OCI-LY7 (cell line): ENCODE data around the gene PQBP1. TPM values are rescaled to one million over a fixed set of nuclear protein-coding genes. Genes with fewer than 3 reads are reported as not detected.

Source experiments
- BruUV-seq: library from RNA; stranded (reverse); fragments of 400-500 nt; replicated peaks from 2 replicates; lab custom pipeline; 2021; lab: Mats Ljungman, UMichigan
- CTCF ChIA-PET: fragments of 300-600 bp; sonication (Branson Sonifier 250); formaldehyde crosslinking; loops from one replicate; lab custom pipeline; 2022; ENCODE audit warnings: antibody characterized with exemption; ENCODE audit not compliant: unreplicated experiment; lab: Charles Lee
- POLR2A ChIA-PET: fragments of 300-600 bp; sonication (Branson Sonifier 250); formaldehyde crosslinking; loops from one replicate; lab custom pipeline; 2022; ENCODE audit warnings: antibody characterized with exemption; lab: Charles Lee
- DNase-seq: peaks from one replicate; pipeline ENCODE4 v3.0.0-alpha.2; 2015; ENCODE audit warnings: low spot score
- H2AFZ ChIP-seq: fragments of 200-600 bp; sonication (generic), shearing (Covaris generic); 2 replicates; pipeline ENCODE4 v1.6.1; 2014; ENCODE audit warnings: mild to moderate bottlenecking, antibody characterized with exemption, low read length, moderate library complexity
- H3K27ac ChIP-seq: fragments of 200-600 bp; sonication (generic); 2 replicates; pipeline ENCODE4 v1.5.1; 2014; ENCODE audit warnings: mixed run types, low read depth, mild to moderate bottlenecking, moderate library complexity, low read length, inconsistent platforms; ENCODE audit not compliant: poor library complexity, severe bottlenecking
- H3K36me3 ChIP-seq: fragments of 200-600 bp; sonication (generic); 2 replicates; pipeline ENCODE4 v1.6.1; 2014; ENCODE audit warnings: mild to moderate bottlenecking, antibody characterized with exemption, low read length, moderate library complexity, mixed read lengths; ENCODE audit not compliant: insufficient read depth
- H3K4me1 ChIP-seq: fragments of 200-600 bp; sonication (generic); 2 replicates; pipeline ENCODE4 v1.5.1; 2014; ENCODE audit warnings: mild to moderate bottlenecking, low read length; ENCODE audit not compliant: insufficient read depth, poor library complexity, severe bottlenecking
- H3K4me2 ChIP-seq: fragments of 200-600 bp; sonication (generic); 2 replicates; pipeline ENCODE4 v1.6.1; 2014; ENCODE audit warnings: mild to moderate bottlenecking, low read length
- H3K4me3 ChIP-seq: fragments of 200-600 bp; sonication (generic); 2 replicates; pipeline ENCODE4 v1.5.1; 2014; ENCODE audit warnings: mild to moderate bottlenecking, low read depth, low read length; ENCODE audit not compliant: poor library complexity, severe bottlenecking
- H3K79me2 ChIP-seq: fragments of 200-600 bp; sonication (generic); 2 replicates; pipeline ENCODE4 v1.6.1; 2016; ENCODE audit warnings: low read depth, mild to moderate bottlenecking, low read length, moderate library complexity, mixed read lengths; ENCODE audit not compliant: insufficient read depth
- H3K9me2 ChIP-seq: fragments of 200-600 bp; sonication (generic); 2 replicates; pipeline ENCODE4 v1.6.1; 2016; ENCODE audit warnings: mild to moderate bottlenecking, low read length, mixed read lengths; ENCODE audit not compliant: insufficient read depth
- H3K9me3 ChIP-seq: fragments of 200-600 bp; sonication (generic); 2 replicates; pipeline ENCODE4 v1.6.1; 2014; ENCODE audit warnings: mild to moderate bottlenecking, mixed run types, low read length, mixed read lengths
- H4K20me1 ChIP-seq: fragments of 200-600 bp; sonication (generic); 2 replicates; pipeline ENCODE4 v1.6.1; 2014; ENCODE audit warnings: mild to moderate bottlenecking, antibody characterized with exemption, low read length, moderate library complexity, mixed read lengths; ENCODE audit not compliant: insufficient read depth
- CTCF ChIP-seq: fragments of 200-600 bp; sonication (generic); conservative IDR thresholded peaks from 2 replicates; pipeline ENCODE4 v1.5.1; 2014; ENCODE audit warnings: mild to moderate bottlenecking, antibody characterized with exemption, low read length, moderate library complexity, mixed read lengths
- EZH2phosphoT487 ChIP-seq: fragments of 200-600 bp; sonication (generic); IDR thresholded peaks from 2 replicates; pipeline ENCODE4 v1.6.1; 2018; ENCODE audit warnings: low read depth, borderline replicate concordance, mild to moderate bottlenecking, mixed run types, antibody characterized with exemption, low read length, moderate library complexity, mixed read lengths
- intact Hi-C: fragments of 100-400 bp; cut with micrococcal nuclease; formaldehyde crosslinking; loops from one replicate; pipeline ENCODE4 v1.10.0; 2022; ENCODE audit not compliant: unreplicated experiment
- total RNA-seq, 2 experiments: library from RNA; depleted of rRNA in 1 of 2; stranded (reverse); fragments of >200 nt in 1 of 2; shearing (Covaris generic) in 1 of 2; gene quantifications; 2 replicates each; pipeline ENCODE4 v1.2.3, GENCODE V29; 2014 to 2022

PQBP1 gene
- total RNA-seq, 2 experiments from 2014 or later, result 72.7 to 93.0 TPM

DNA sequence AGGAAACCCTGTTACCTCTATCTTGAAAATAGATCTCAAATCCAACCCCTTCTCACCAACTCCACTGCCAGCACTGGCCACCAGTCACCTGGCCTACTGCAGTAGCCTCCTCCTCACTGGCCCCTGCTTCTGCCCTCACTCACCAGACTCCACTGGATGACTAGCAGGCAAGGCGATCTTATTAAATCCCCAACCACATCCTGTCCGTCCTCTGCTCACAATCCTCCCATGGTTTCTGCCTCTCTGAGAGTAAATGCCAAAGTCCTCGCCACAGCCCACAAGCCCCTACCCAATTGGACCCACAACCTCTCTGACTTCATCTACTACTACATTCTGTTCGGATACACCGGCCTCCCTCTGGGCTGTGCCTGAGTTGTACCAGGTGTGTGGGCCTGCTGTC lies 26.5 kb downstream of the PQBP1 start:
- Histone ChIP-seq H3K36me3 (peaks cover 59% of the 10 kb centered on the region), H3K79me2 (peaks cover 18% of the 10 kb centered on the region; the same call in 1 of the 2 replicates), H3K4me1 (peaks cover 50% of the 10 kb centered on the region), H4K20me1 (no peaks in the 10 kb centered on the region), H3K4me3 (no peak overlapping the region), H3K9me3 (no peaks in the 10 kb centered on the region), H3K9me2 (no peaks in the 10 kb centered on the region), H3K4me2 (no peak overlapping the region), H3K27ac (no peak overlapping the region), H2AFZ (no peak overlapping the region)
- no TSS peak for BruUV-seq
- DNase-seq, result no peak
- intact Hi-C loops, result no loop called here
- ChIA-PET POLR2A (no interaction called here), CTCF (no interaction called here)
- TF ChIP-seq EZH2phosphoT487 (no peak), CTCF (no peak)

DNA sequence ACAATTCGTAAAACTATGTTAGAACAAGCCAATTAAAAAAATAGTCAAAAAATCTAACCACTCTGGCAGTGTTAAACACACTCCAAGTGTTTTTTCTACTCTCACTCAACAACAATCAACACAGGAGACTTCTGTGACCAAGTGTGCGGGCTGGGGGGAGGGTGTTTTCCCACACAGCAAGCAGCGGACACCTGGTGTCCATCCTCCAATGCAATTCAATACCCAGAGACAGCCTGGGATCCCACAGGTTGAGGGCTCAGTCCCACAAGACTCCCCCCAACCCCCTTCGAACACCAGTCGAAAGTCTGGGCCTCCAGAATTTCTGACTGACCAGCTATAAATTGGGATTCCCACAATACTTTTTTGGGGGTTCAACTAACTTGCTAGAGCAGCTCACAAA lies 29.4 kb downstream of the PQBP1 start:
- intact Hi-C loops, result no loop called here
- H3K9me3 ChIP-seq, result no peaks in the 10 kb centered on the region
- H3K36me3 ChIP-seq, result peaks cover 76% of the 10 kb centered on the region
- no TSS peak for BruUV-seq
- no peak overlapping the region for H3K4me3 ChIP-seq
- peaks cover 22% of the 10 kb centered on the region for H3K4me1 ChIP-seq
- peak overlapping the region; percentile 58 for H3K27ac ChIP-seq
- DNase-seq, result no peak
- H3K4me2 ChIP-seq, result peak overlapping the region; percentile 76
- no peak overlapping the region for H2AFZ ChIP-seq
- peaks cover 18% of the 10 kb centered on the region; the same call in 1 of the 2 replicates for H3K79me2 ChIP-seq
- H3K9me2 ChIP-seq, result no peaks in the 10 kb centered on the region
- CTCF ChIA-PET, result interaction anchor here (0.5 kb wide), 1 partner anchor 12 kb away, joined by 3 read pairs; no protein-coding TSS in a partner anchor
- TF ChIP-seq EZH2phosphoT487, result no peak
- TF ChIP-seq CTCF, result no peak
- no peaks in the 10 kb centered on the region for H4K20me1 ChIP-seq
- POLR2A ChIA-PET, result interaction anchor here (1.3 kb wide), 1 partner anchor 13 kb away, joined by 3 read pairs; no protein-coding TSS in a partner anchor

DNA sequence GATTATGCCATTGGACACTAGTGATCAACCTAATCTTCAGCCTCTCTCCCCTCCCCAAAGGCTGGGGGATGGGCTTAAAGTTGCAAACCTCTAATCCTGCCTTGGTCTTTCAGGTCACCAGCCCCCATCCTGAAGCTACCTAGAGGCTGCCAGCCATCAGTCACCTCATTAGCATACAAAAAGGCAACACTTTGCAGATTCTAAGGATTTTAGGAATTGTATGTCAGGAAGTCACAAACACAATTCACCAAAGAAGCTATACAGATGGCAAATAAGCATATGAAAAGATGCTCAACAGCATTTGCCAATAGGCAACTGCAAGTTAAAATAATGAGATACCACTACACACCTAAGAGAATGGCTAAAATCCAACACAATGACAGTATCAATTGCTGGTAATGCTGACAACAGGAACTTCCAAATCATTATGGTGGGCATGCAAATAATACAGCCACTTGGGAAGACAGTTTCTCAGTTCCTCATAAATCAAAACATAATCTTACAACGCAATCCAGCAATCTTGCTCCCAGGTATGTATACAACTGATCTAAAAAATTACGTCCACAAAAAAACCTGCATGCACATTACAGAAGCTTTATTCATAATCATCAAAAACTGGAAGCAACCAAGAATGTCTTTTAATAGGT lies 30.1 kb downstream of the PQBP1 start:
- Histone ChIP-seq H3K9me2 (no peaks in the 10 kb centered on the region), H3K27ac (peak overlapping the region; percentile 58), H4K20me1 (no peaks in the 10 kb centered on the region), H3K4me2 (peak overlapping the region; percentile 76), H3K4me3 (peak overlapping the region; percentile 24), H3K4me1 (peaks cover 22% of the 10 kb centered on the region), H3K9me3 (no peaks in the 10 kb centered on the region), H3K79me2 (peaks cover 18% of the 10 kb centered on the region; the same call in 1 of the 2 replicates), H2AFZ (no peak overlapping the region), H3K36me3 (peaks cover 77% of the 10 kb centered on the region)
- BruUV-seq, result no TSS peak
- intact Hi-C loops, result no loop called here
- DNase-seq, result no peak
- CTCF ChIA-PET, result interaction anchor here (0.5 kb wide), 1 partner anchor 11 kb away, joined by 3 read pairs; no protein-coding TSS in a partner anchor
- TF ChIP-seq EZH2phosphoT487 (no peak), CTCF (no peak)
- POLR2A ChIA-PET, result interaction anchor here (1.3 kb wide), 1 partner anchor 12 kb away, joined by 3 read pairs; no protein-coding TSS in a partner anchor
